HG03571 (cell line): ENCODE data around the gene GRIN2B.

Experiments used
- ATAC-seq: cut with Tn5 transposase; IDR thresholded peaks from one replicate; pipeline ENCODE4 v1.9.1; 2021; ENCODE audit not compliant: unreplicated experiment

The GRIN2B gene

GRCh38 chr12:13959131-13959723 lies 22.2 kb downstream of the GRIN2B start:
- no peak for ATAC-seq

- ATAC-seq, result no peak
Measured at GRCh38 chr12:13957576-13957975, 23.8 kb downstream of the GRIN2B start.

- no peak for ATAC-seq
Measured at GRCh38 chr12:13956060-13956590, 25.3 kb downstream of the GRIN2B start.

- ATAC-seq, result no peak
Measured at GRCh38 chr12:13952096-13952495, 29.3 kb downstream of the GRIN2B start.

GRCh38 chr12:13950502-13950901 lies 30.9 kb downstream of the GRIN2B start:
- ATAC-seq, result no peak

- no peak for ATAC-seq
Measured at GRCh38 chr12:13948621-13949020, 32.8 kb downstream of the GRIN2B start.

GRCh38 chr12:13947276-13947946 lies 34.0 kb downstream of the GRIN2B start:
- ATAC-seq, result no peak

- no peak for ATAC-seq
Measured at GRCh38 chr12:13945641-13946040, 35.8 kb downstream of the GRIN2B start.

- ATAC-seq, result no peak
Measured at GRCh38 chr12:13945236-13945635, 36.2 kb downstream of the GRIN2B start.

GRCh38 chr12:13942826-13943225 lies 38.6 kb downstream of the GRIN2B start:
- ATAC-seq, result no peak

GRCh38 chr12:13941258-13942249 lies 39.8 kb downstream of the GRIN2B start:
- ATAC-seq, result no peak

- ATAC-seq, result no peak
Measured at GRCh38 chr12:13940335-13940865, 41.0 kb downstream of the GRIN2B start.

GRCh38 chr12:13937735-13938134 lies 43.7 kb downstream of the GRIN2B start:
- ATAC-seq, result no peak

- no peak for ATAC-seq
Measured at GRCh38 chr12:13935169-13935568, 46.2 kb downstream of the GRIN2B start.
